Suprapubic skin (tissue), 4 donors: ENCODE data around the gene SAMD4A. TPM values are rescaled to one million over a fixed set of nuclear protein-coding genes. Genes with fewer than 3 reads are reported as not detected.

Source experiments
- DNase-seq, 2 donors: peaks; one replicate each; pipeline ENCODE4 v3.0.0-alpha.2; 2019; ENCODE audit warnings: low spot score in 2 of 2
- H3K27ac ChIP-seq: fragments of 200-600 bp; sonication (generic); one replicate; pipeline ENCODE4 v1.5.1; 2019
- H3K27me3 ChIP-seq: fragments of 200-600 bp; sonication (generic); one replicate; pipeline ENCODE4 v1.5.1; 2019
- H3K36me3 ChIP-seq: fragments of 200-600 bp; sonication (generic); one replicate; pipeline ENCODE4 v1.5.1; 2019
- H3K4me1 ChIP-seq: fragments of 200-600 bp; sonication (generic); one replicate; pipeline ENCODE4 v1.5.1; 2019
- H3K4me3 ChIP-seq: fragments of 200-600 bp; sonication (generic); one replicate; pipeline ENCODE4 v1.5.1; 2019; ENCODE audit warnings: mild to moderate bottlenecking
- H3K9me3 ChIP-seq: fragments of 200-600 bp; sonication (generic); one replicate; pipeline ENCODE4 v1.5.1; 2019
- CTCF ChIP-seq, 2 donors: fragments of 200-600 bp in 1 of 2; fragments of 450-650 bp in 1 of 2; sonication (generic) in 1 of 2; IDR thresholded peaks; one replicate each; pipeline ENCODE4 v1.5.1; 2016 to 2019; ENCODE audit warnings: antibody characterized with exemption in 2 of 2, mild to moderate bottlenecking in 1 of 2, moderate library complexity in 1 of 2
- EP300 ChIP-seq: sonication (generic); formaldehyde crosslinking; IDR thresholded peaks from one replicate; pipeline ENCODE4 v1.6.1; 2017; ENCODE audit warnings: antibody characterized with exemption
- POLR2A ChIP-seq, 2 donors: fragments of 450-650 bp; IDR thresholded peaks; one replicate each; pipeline ENCODE4 v1.6.1; 2017; ENCODE audit warnings: antibody characterized with exemption in 2 of 2, mild to moderate bottlenecking in 2 of 2, moderate library complexity in 2 of 2
- POLR2AphosphoS5 ChIP-seq, 3 donors: sonication (generic); formaldehyde crosslinking; IDR thresholded peaks; one replicate each; pipeline ENCODE4 v1.6.1; 2017; ENCODE audit warnings: antibody characterized with exemption in 3 of 3
- WGBS: methylation state at CpG from one replicate; pipeline ENCODE4 v1.1.5; 2018; 5-methylcytosine and 5-hydroxymethylcytosine counted together
- total RNA-seq, 4 donors: library from RNA; depleted of rRNA; stranded (reverse); fragments of >200 nt; gene quantifications; one replicate each; pipeline ENCODE4 v1.1.0, GENCODE V29; 2016

SAMD4A gene
- total RNA-seq, 4 donors from 2014 or later: 7.7 to 26.6 (median 9.7) TPM

GRCh38 chr14:54763761-54764160, 196.8 kb downstream of the SAMD4A start:
- H3K36me3 ChIP-seq: peaks cover 57% of the 10 kb centered on the region
- no peaks in the 10 kb centered on the region for H3K9me3 ChIP-seq
- H3K4me1 ChIP-seq: peaks cover 2% of the 10 kb centered on the region
- 85% methylated on average over 12 of the region's 12 CpGs for WGBS
- DNase-seq: peak in 1 of 2 donors; percentile 43
- no peak overlapping the region for H3K27ac ChIP-seq
- no peaks in the 10 kb centered on the region for H3K27me3 ChIP-seq
- TF ChIP-seq EP300 (no peak), POLR2AphosphoS5 (IDR thresholded peaks at IDR 0.05) (no peak), POLR2A (IDR thresholded peaks at IDR 0.05) (no peak), CTCF (IDR thresholded peaks at IDR 0.05) (no peak)
- H3K4me3 ChIP-seq: no peak overlapping the region

- Histone ChIP-seq H3K27ac (no peak overlapping the region), H3K27me3 (no peaks in the 10 kb centered on the region), H3K4me3 (no peak overlapping the region), H3K36me3 (peaks cover 49% of the 10 kb centered on the region), H3K9me3 (no peaks in the 10 kb centered on the region), H3K4me1 (peaks cover 2% of the 10 kb centered on the region)
- TF ChIP-seq POLR2A (IDR thresholded peaks at IDR 0.05) (no peak), CTCF (IDR thresholded peaks at IDR 0.05) (no peak)
- DNase-seq: peak in 1 of 2 donors; percentile 56
- 85% methylated on average over 18 of the region's 18 CpGs for WGBS
Measured at GRCh38 chr14:54766276-54767138, 199.6 kb downstream of the SAMD4A start.

- TF ChIP-seq POLR2A (IDR thresholded peaks at IDR 0.05) (no peak), POLR2AphosphoS5 (IDR thresholded peaks at IDR 0.05) (no peak), CTCF (IDR thresholded peaks at IDR 0.05) (no peak), EP300 (no peak)
- H3K27ac ChIP-seq: no peak overlapping the region
- no peak overlapping the region for H3K4me3 ChIP-seq
- H3K27me3 ChIP-seq: no peaks in the 10 kb centered on the region
- WGBS: 83% methylated on average over 10 of the region's 10 CpGs
- peak in 1 of 2 donors; percentile 52 for DNase-seq
- peaks cover 2% of the 10 kb centered on the region for H3K4me1 ChIP-seq
- H3K9me3 ChIP-seq: no peaks in the 10 kb centered on the region
- H3K36me3 ChIP-seq: peaks cover 48% of the 10 kb centered on the region
Measured at GRCh38 chr14:54767139-54767431, 200.2 kb downstream of the SAMD4A start.

- Histone ChIP-seq H3K4me1 (peaks cover 2% of the 10 kb centered on the region), H3K9me3 (no peaks in the 10 kb centered on the region), H3K27ac (no peak overlapping the region), H3K27me3 (no peaks in the 10 kb centered on the region), H3K4me3 (no peak overlapping the region), H3K36me3 (peaks cover 48% of the 10 kb centered on the region)
- WGBS: 100% methylated on average over 2 of the region's 3 CpGs
- DNase-seq: peak in 1 of 2 donors; percentile 43
- TF ChIP-seq EP300: no peak
- no peak for TF ChIP-seq CTCF (IDR thresholded peaks at IDR 0.05)
- no peak for TF ChIP-seq POLR2A (IDR thresholded peaks at IDR 0.05)
- TF ChIP-seq POLR2AphosphoS5 (IDR thresholded peaks at IDR 0.05): no peak
Measured at GRCh38 chr14:54767450-54767849, 200.5 kb downstream of the SAMD4A start.

GRCh38 chr14:54768501-54769129, 201.7 kb downstream of the SAMD4A start:
- no peak for TF ChIP-seq CTCF (IDR thresholded peaks at IDR 0.05)
- no peak for TF ChIP-seq POLR2A (IDR thresholded peaks at IDR 0.05)
- no peak for TF ChIP-seq EP300
- no peak for TF ChIP-seq POLR2AphosphoS5 (IDR thresholded peaks at IDR 0.05)
- no peak overlapping the region for H3K27ac ChIP-seq
- no peak overlapping the region for H3K4me3 ChIP-seq
- peaks cover 14% of the 10 kb centered on the region for H3K4me1 ChIP-seq
- peaks cover 43% of the 10 kb centered on the region for H3K36me3 ChIP-seq
- DNase-seq: peak in 1 of 2 donors; percentile 65
- H3K9me3 ChIP-seq: no peaks in the 10 kb centered on the region
- H3K27me3 ChIP-seq: no peaks in the 10 kb centered on the region
- WGBS: 79% methylated on average over 9 of the region's 9 CpGs
